Subcutaneous abdominal adipose tissue (tissue), 5 donors: ENCODE measurements around the gene ANKAR.
"Not testable (repeated sequence)": the region's sequence is repeated elsewhere in the genome, so short reads cannot be mapped to it uniquely, and the experiment has no call there.

Experiments
- H3K27ac ChIP-seq: one replicate; pipeline ENCODE4 v1.7.0; 2013; ENCODE audit warnings: low read depth, mild to moderate bottlenecking, inconsistent platforms, low read length, moderate library complexity
- H3K27me3 ChIP-seq, 5 donors: one replicate each; pipeline ENCODE4 v1.7.0; 2013; ENCODE audit warnings: low read length in 5 of 5, inconsistent platforms in 1 of 5; ENCODE audit not compliant: control insufficient read depth in 5 of 5, insufficient read depth in 4 of 5
- H3K36me3 ChIP-seq, 5 donors: one replicate each; pipeline ENCODE4 v1.7.0; 2013; ENCODE audit warnings: low read length in 5 of 5; ENCODE audit not compliant: control insufficient read depth in 5 of 5, insufficient read depth in 5 of 5
- H3K4me1 ChIP-seq, 5 donors: one replicate each; pipeline ENCODE4 v1.7.0; 2013; ENCODE audit warnings: low read length in 5 of 5, mild to moderate bottlenecking in 3 of 5, moderate library complexity in 1 of 5; ENCODE audit not compliant: control insufficient read depth in 5 of 5, insufficient read depth in 5 of 5
- H3K4me3 ChIP-seq, 5 donors: one replicate each; pipeline ENCODE4 v1.7.0; 2013; ENCODE audit warnings: low read length in 5 of 5, low read depth in 1 of 5
- H3K9ac ChIP-seq, 5 donors: one replicate each; pipeline ENCODE4 v1.7.0; 2013; ENCODE audit warnings: low read length in 5 of 5, mild to moderate bottlenecking in 4 of 5, moderate library complexity in 3 of 5
- H3K9me3 ChIP-seq, 5 donors: one replicate each; pipeline ENCODE4 v1.7.0; 2013; ENCODE audit warnings: low read length in 5 of 5; ENCODE audit not compliant: control insufficient read depth in 5 of 5
- donor health status: healthy.
- donor health status: healthy.
- donor health status: healthy.
- donor health status: healthy.
- donor health status: healthy.

The ANKAR gene

DNA sequence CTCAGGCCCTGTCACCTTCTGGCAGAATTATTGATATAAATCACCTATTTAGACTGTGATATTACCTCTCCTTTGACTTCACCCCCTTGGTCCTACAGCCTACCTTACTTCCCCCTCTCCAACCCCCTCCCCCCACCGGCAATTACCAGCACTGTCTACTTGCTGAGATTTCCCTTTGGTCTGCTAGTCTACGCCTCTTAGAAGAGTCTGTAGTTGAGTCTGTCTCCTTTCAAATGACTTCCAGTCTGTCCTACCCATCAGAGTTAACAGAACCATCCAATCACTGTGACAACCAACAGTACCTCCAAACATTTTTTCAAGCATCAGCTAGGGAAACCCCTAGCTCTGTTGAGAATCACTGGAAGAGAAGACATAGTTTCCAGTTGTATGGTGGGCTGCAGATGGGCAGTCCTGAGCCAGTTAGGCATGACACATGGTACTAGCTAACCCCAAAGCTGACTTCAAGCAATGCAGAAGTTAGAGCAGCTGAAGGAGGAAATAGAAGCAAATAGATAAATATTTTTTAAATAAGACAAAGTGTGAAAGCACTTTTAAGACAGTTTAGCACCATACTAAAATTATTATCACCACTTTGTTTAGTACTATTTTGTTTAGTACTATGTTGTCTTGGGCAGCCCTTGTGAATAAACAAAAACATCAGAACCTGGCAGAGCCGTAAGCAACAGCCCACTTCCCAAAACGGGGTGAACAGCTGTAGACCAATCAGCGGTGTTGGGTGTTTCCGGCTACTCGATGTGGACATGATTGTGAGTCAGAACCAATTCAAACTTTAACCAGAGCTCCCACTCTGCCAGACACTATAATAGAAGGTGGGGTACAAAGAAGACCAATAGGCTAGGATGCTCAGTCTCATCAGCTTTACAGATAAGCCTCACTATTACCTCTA lies 15.9 kb upstream of the ANKAR start:
- H3K27ac ChIP-seq: no peak overlapping the region
- no peaks in the 10 kb centered on the region for H3K9me3 ChIP-seq
- H3K9ac ChIP-seq: no peak overlapping the region
- peaks cover 0 to 20% (median 15%) of the 10 kb centered on the region in 5 donors for H3K4me1 ChIP-seq
- no peak overlapping the region for H3K4me3 ChIP-seq
- H3K27me3 ChIP-seq: no peaks in the 10 kb centered on the region
- no peaks in the 10 kb centered on the region for H3K36me3 ChIP-seq

DNA sequence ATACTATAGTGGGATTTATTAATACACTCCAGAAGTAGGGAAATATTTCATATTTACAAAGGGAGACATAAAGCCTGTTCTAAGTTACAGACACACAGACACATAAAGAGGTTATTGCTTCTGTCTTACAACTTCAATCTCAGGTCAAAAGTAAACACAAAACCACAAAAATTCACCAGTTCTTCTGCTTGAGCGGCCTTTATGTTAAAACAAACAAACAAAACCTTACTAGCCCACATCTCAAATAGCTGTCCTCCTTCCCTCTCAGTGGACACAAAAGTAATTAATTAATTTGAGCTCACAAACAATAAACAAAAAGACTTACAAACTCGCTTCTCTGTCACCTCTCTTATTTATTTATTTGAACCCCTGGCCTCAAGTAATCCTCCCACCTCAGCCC lies 14.7 kb upstream of the ANKAR start:
- Histone ChIP-seq H3K4me1 (peaks cover 0 to 28% (median 15%) of the 10 kb centered on the region in 5 donors), H3K27ac (no peak overlapping the region), H3K27me3 (no peaks in the 10 kb centered on the region), H3K4me3 (no peak overlapping the region), H3K9me3 (no peaks in the 10 kb centered on the region), H3K9ac (no peak overlapping the region), H3K36me3 (no peaks in the 10 kb centered on the region)

DNA sequence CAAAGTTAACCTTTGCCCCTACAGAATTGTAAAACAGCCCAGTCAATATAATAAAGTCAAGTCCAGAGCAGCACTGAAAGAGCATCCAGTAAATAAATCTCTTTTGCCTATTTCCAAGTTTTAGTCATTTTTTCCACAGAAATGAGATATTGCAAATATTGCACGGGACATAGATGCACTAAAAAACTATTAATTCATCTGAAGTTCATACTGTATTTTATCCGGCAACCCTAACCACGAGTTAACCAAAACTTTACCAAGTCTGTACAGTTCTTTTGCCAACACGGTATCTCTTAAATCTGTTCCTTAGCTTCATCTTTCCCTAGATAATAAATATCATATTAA lies 13.7 kb upstream of the ANKAR start:
- Histone ChIP-seq H3K27ac (no peak overlapping the region), H3K27me3 (no peaks in the 10 kb centered on the region), H3K4me1 (peaks cover 0 to 29% (median 15%) of the 10 kb centered on the region in 5 donors), H3K9ac (no peak overlapping the region), H3K4me3 (no peak overlapping the region), H3K36me3 (peaks cover 0 to 2% (median 0%) of the 10 kb centered on the region in 5 donors), H3K9me3 (no peaks in the 10 kb centered on the region)

DNA sequence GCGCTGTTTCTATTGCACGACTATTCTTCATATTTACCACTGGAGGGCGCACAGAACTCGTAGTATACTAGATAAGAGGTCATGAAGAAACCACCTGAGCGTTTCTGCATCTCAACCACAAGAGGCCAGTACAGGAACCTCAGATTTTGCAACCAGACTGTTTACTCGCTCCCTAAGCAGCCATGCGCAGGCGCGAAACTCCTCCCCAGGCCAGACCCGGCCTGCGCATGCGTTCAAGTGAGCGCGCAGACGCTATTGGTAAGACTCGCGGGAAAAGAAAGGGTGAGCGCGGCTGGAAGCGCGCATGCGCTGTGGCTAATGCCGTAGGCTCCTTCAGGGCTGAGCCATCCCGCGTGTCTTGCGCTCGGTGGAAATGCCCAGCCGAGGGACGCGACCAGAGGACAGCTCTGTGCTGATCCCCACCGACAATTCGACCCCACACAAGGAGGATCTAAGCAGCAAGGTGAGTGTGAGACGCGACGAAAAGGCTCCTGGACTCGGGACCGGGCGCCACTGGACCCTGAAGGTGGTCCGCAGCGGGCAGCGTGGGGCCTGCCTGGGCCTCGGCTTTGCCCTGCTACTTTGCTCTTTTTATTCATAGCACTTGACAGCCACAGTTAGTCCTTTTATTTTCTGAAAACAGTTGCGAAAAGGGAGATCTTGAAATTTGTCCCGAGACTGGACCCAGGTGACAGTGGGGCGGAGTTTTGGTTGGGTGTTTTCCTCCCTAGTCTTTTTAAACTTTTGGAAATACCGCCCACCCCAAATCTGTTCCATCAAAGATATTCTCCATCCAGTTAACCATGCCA lies 13.1 kb upstream of the ANKAR start, which contains the start of gene ASNSD1:
ASNSD1 (plus strand) TSS at position 312 of the 809 bp plus-strand sequence. CDS start 4,674 bp downstream, outside the sequence.
- H3K27ac ChIP-seq: peak within 1 kb of the TSS; percentile 89
- peak within 1 kb of the TSS; percentile 95 to 100 (median 98) for H3K9ac ChIP-seq
- no peaks in the 10 kb centered on the region for H3K9me3 ChIP-seq
- peak within 1 kb of the TSS; percentile 90 to 99 (median 91) for H3K4me3 ChIP-seq
- H3K27me3 ChIP-seq: no peaks in the 10 kb centered on the region
- H3K4me1 ChIP-seq: peaks cover 0 to 31% (median 15%) of the 10 kb centered on the region in 5 donors
- peaks cover 0 to 3% (median 0%) of the 10 kb centered on the region in 5 donors for H3K36me3 ChIP-seq

DNA sequence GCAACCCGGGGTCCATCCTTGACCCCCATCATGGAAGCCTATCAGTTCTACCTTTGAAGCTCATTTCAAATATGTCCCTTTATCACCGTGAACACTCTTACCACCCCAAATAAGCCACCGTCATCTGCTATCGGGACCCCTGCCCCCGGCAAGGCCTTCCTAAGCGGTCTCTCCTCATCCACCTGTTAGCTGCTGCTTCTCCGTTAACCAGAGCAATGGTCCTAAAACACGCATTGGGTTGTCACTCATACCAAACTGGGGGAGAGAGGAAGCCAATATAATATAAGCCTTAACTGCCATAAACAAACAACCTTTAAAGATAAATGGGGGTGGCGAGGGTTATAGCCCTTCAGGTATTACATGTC lies 12.5 kb upstream of the ANKAR start:
- H3K4me1 ChIP-seq: peaks cover 0 to 36% (median 15%) of the 10 kb centered on the region in 5 donors
- no peaks in the 10 kb centered on the region for H3K27me3 ChIP-seq
- H3K27ac ChIP-seq: peak overlapping the region; percentile 89
- peak overlapping the region; percentile 90 to 99 (median 91) for H3K4me3 ChIP-seq
- H3K36me3 ChIP-seq: peaks cover 3 to 9% (median 5%) of the 10 kb centered on the region in 5 donors
- peak overlapping the region; percentile 95 to 100 (median 98) for H3K9ac ChIP-seq
- H3K9me3 ChIP-seq: no peaks in the 10 kb centered on the region

DNA sequence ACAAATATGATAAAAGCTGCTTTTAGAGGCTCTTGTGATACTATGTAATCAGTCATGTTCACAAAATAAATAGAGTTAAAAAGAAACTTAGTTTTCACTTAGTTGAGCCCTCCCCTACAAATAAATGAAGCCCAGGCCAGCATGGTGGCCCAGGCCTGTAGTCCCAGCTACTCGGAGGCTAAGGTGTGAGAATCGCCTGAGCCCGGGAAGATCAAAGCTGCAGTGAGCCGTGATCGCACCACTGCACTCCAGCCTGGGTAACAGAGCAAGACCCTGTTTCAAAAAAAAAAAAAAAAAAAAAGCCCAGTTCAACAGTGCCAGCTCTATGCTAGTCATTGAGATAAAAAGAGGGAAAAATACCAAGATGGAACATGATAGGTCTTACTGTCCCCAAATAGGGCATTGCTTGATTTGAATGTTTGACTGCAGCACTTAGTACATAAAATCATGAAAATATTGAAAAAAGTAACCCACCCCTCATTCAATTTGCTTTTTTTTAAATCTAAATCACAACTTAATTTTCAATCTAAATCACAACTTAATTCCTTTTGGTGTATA lies 11.7 kb upstream of the ANKAR start:
- H3K9me3 ChIP-seq: no peaks in the 10 kb centered on the region
- H3K36me3 ChIP-seq: peaks cover 7 to 17% (median 11%) of the 10 kb centered on the region in 5 donors
- H3K4me1 ChIP-seq: peaks cover 0 to 36% (median 15%) of the 10 kb centered on the region in 5 donors
- H3K4me3 ChIP-seq: peak overlapping the region; percentile 90 to 99 (median 91)
- H3K9ac ChIP-seq: peak overlapping the region in 3 of 5 donors; percentile 97 to 99 (median 98)
- no peaks in the 10 kb centered on the region for H3K27me3 ChIP-seq
- no peak overlapping the region for H3K27ac ChIP-seq

DNA sequence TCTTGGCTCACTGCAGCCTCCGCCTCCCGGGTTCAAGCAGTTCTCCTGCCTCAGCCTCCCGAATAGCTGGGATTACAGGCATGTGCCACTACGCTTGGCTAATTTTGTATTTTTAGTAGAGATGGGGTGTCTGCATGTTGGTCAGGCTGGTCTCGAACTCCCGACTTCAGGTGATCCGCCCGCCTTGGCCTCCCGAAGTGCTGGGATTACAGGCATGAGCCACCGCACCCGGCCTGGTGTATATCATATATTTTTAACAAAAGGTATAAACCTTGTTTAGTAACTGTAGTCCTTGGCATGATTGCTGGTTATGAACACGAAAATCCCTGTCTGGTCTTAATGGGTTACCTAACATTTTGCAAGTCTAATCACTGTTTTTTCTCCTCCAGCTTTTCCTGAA lies 11.2 kb upstream of the ANKAR start:
- H3K4me3 ChIP-seq, H3K9me3 ChIP-seq, H3K27ac ChIP-seq, H3K9ac ChIP-seq, H3K27me3 ChIP-seq: not testable (repeated sequence)
- Histone ChIP-seq H3K4me1 (peaks cover 0 to 36% (median 15%) of the 10 kb centered on the region in 5 donors), H3K36me3 (peaks cover 13 to 23% (median 17%) of the 10 kb centered on the region in 5 donors)

DNA sequence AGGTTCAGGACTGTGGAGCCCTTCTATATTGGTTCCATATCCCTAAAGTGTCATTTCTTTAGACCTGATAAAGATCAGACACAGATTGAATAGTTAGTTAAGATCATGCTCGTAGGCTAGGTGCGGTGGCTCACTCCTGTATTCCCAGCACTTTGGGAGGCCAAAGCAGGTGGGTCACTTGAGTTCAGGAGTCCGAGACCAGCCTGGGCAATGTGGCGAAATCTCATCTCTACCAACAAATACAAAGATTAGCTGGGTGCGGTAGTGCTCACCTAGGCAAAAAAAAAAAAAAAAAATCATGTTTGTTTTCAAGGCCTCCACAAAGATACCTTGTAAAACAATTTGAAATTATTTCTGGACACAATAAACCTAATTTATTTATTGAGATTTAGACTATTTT lies 4.6 kb upstream of the ANKAR start:
- H3K36me3 ChIP-seq: peaks cover 29 to 50% (median 43%) of the 10 kb centered on the region in 5 donors
- no peak overlapping the region for H3K27ac ChIP-seq
- H3K27me3 ChIP-seq: no peaks in the 10 kb centered on the region

DNA sequence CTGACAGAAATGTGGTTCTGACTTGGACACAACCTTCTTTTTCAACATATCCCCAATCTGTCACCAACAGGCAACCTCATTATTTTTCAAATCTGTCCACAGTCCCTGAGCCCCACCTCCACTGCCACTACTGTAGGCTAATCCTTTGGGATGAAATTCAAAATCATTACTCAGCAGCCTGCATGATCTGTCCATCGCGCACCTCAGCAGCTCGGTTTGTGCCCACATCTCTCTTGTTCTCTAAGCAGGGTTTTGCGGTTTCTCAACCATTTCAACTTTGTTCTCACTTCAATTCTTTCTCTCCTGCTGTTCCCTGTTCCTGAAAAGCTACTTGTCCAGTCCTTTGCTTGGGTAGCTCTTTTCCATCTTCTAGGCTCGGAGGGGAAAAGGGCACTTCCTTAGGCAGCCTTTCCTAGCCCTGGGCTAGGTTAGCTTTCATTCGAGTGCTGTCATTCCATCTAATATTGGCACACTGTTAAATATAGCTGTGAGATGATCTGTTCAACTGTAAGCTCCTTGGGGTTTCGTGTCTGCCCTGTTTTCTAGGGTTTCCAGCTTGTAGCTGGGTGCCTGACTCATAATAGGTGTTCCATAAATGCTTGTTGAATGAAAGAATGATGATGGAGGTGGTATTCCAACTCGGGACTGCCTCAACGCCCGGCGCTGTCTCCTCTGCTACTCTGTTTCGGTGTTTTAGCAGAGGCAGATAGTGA lies 653 bp upstream of the ANKAR start:
- Histone ChIP-seq H3K4me1 (peaks cover 0 to 19% (median 14%) of the 10 kb centered on the region in 5 donors), H3K36me3 (peaks cover 13 to 26% (median 22%) of the 10 kb centered on the region in 5 donors), H3K9me3 (no peaks in the 10 kb centered on the region), H3K4me3 (peak overlapping the region; percentile 64 to 91 (median 80)), H3K27me3 (no peaks in the 10 kb centered on the region), H3K27ac (peak overlapping the region; percentile 99), H3K9ac (peak overlapping the region in 4 of 5 donors; percentile 57 to 100 (median 94))

More for the DNA sequence above, 4.6 kb upstream of the ANKAR start:
- H3K4me1 ChIP-seq: peaks cover 0 to 13% (median 9%) of the 10 kb centered on the region in 5 donors
- no peak overlapping the region for H3K4me3 ChIP-seq
- H3K9me3 ChIP-seq: no peaks in the 10 kb centered on the region
- H3K9ac ChIP-seq: no peak overlapping the region
